Spleen (tissue), 11 donors: Measurements from ENCODE around the gene MTG1. TPM values are rescaled to one million over a fixed set of nuclear protein-coding genes. Genes with fewer than 3 reads are reported as not detected.

Experiments used
- DNase-seq: peaks from one replicate; pipeline ENCODE4 v3.0.0-alpha.2; 2020
- H3K27ac ChIP-seq, 8 donors: fragments of 200-600 bp; sonication (generic) in 7 of 8; 1 replicate in 4 of 8; 2 replicates in 4 of 8; pipeline versions ENCODE4 v1.5.0 to v1.8.0; 2016 to 2021; ENCODE audit warnings: inconsistent platforms in 4 of 8, mild to moderate bottlenecking in 4 of 8, moderate library complexity in 1 of 8
- H3K27me3 ChIP-seq, 7 donors: fragments of 200-600 bp; sonication (generic) in 6 of 7; replicated peaks in 1 of 7; 1 replicate in 4 of 7; 2 replicates in 3 of 7; pipeline versions ENCODE4 v1.5.0 to v1.8.0; 2016 to 2021; ENCODE audit warnings: inconsistent platforms in 3 of 7, mild to moderate bottlenecking in 1 of 7
- H3K36me3 ChIP-seq, 6 donors: fragments of 200-600 bp; sonication (generic) in 5 of 6; 1 replicate in 4 of 6; 2 replicates in 2 of 6; pipeline versions ENCODE4 v1.5.0 to v1.8.0; 2016 to 2021; ENCODE audit warnings: inconsistent platforms in 2 of 6
- H3K4me1 ChIP-seq, 6 donors: fragments of 200-600 bp; sonication (generic) in 5 of 6; 1 replicate in 3 of 6; 2 replicates in 3 of 6; pipeline versions ENCODE4 v1.5.0 to v1.8.0; 2016 to 2021; ENCODE audit warnings: inconsistent platforms in 3 of 6
- H3K4me3 ChIP-seq, 8 donors: fragments of 200-600 bp; sonication (generic) in 7 of 8; 1 replicate in 4 of 8; 2 replicates in 4 of 8; pipeline versions ENCODE4 v1.5.0 to v1.8.0; 2016 to 2021; ENCODE audit warnings: inconsistent platforms in 4 of 8, mild to moderate bottlenecking in 4 of 8, moderate library complexity in 2 of 8
- H3K9me3 ChIP-seq, 8 donors: fragments of 200-600 bp; sonication (generic) in 7 of 8; 1 replicate in 4 of 8; 2 replicates in 4 of 8; pipeline versions ENCODE4 v1.5.0 to v1.8.0; 2016 to 2021; ENCODE audit warnings: inconsistent platforms in 4 of 8
- CTCF ChIP-seq, 11 experiments: fragments of 200-600 bp in 7 of 11; fragments of 450-650 bp in 4 of 11; sonication (generic) in 4 of 11; IDR thresholded peaks in 8 of 11; conservative IDR thresholded peaks in 3 of 11; 1 replicate in 7 of 11; 2 replicates in 4 of 11; pipeline versions ENCODE4 v1.4.0 to v1.8.0; 2016 to 2021; ENCODE audit warnings: antibody characterized with exemption in 11 of 11, inconsistent platforms in 4 of 11, mild to moderate bottlenecking in 1 of 11
- POLR2A ChIP-seq, 3 donors: fragments of 450-650 bp; IDR thresholded peaks; one replicate each; pipeline ENCODE4 v1.5.1; 2017; ENCODE audit warnings: antibody characterized with exemption in 3 of 3, mild to moderate bottlenecking in 1 of 3
- POLR2AphosphoS5 ChIP-seq, 3 donors: sonication (generic); formaldehyde crosslinking; IDR thresholded peaks; one replicate each; pipeline ENCODE4 v1.5.1; 2017; ENCODE audit warnings: antibody characterized with exemption in 3 of 3
- WGBS, 5 donors: extraction: QIAGEN DNeasy Blood & Tissue Kit in 3 of 5; methylation state at CpG; one replicate each; pipeline versions ENCODE4 v1.1.5 to v1.1.7; 2013 to 2018; 5-methylcytosine and 5-hydroxymethylcytosine counted together
- intact Hi-C: fragments of 100-400 bp; cut with DNase I; formaldehyde crosslinking; loops from one replicate; pipeline ENCODE4 v1.15.0; 2023; ENCODE audit warnings: low total_unique reads
- polyA plus RNA-seq, 3 donors: library from polyadenylated mRNA; stranded (reverse); fragments of 200-250 nt; gene quantifications; one replicate each; pipeline ENCODE4 v1.2.1, GENCODE V29; 2013
- total RNA-seq, 7 donors: library from RNA; depleted of rRNA in 3 of 7; stranded (reverse); fragments of >200 nt in 3 of 7; fragmentation: NEBNext Ultra II Directional in 4 of 7; extraction: Animal tissue kit (Norgen Biotek cat#: 25700) in 4 of 7; gene quantifications; one replicate each; pipeline versions ENCODE4 v1.1.0 to v1.2.1, GENCODE V29; 2016 to 2021
- donor health status: healthy with polysubstance abuse.
- donor health status: DM: no; HTN: no; CAD: no; lungs with moderate emphysema.
- donor health status: DM: no; HTN: no; CAD: no.
- donor health status: Bipolar disorder and iron deficiency.
- donor health status: healthy.
- donor health status: DM: no; HTN: no; CAD: no.
- donor health status: DM: yes; HTN: yes; CAD: no.

MTG1 gene
- total and polyA plus RNA-seq, 10 donors: 35.4 to 122 (median 65.6) TPM

- H3K9me3 ChIP-seq: peaks cover 4 to 29% (median 25%) of the 10 kb centered on the region in 8 donors
- no peak for DNase-seq
- H3K36me3 ChIP-seq: no peaks in the 10 kb centered on the region
- no peak overlapping the region for H3K4me3 ChIP-seq
- intact Hi-C loops: no loop called here
- no peak overlapping the region for H3K27ac ChIP-seq
- TF ChIP-seq POLR2AphosphoS5 (IDR thresholded peaks at IDR 0.05): no peak
- TF ChIP-seq POLR2A (IDR thresholded peaks at IDR 0.05): no peak
- no peak for TF ChIP-seq CTCF (IDR thresholded peaks at IDR 0.05 in 8 of 11, conservative IDR thresholded peaks at IDR 0.05 in 3 of 11)
- 72 to 89% (median 81%) methylated on average over 4 of the region's 4 CpGs for WGBS, 5 donors
- no peaks in the 10 kb centered on the region for H3K27me3 ChIP-seq
- no peaks in the 10 kb centered on the region for H3K4me1 ChIP-seq
Observed at GRCh38 chr10:133452453-133452852, 58.5 kb downstream of the MTG1 start.

- DNase-seq: no peak
- Histone ChIP-seq H3K4me3 (no peak within 1 kb of the TSS), H3K4me1 (no peaks in the 10 kb centered on the region), H3K9me3 (peaks cover 0 to 17% (median 13%) of the 10 kb centered on the region in 8 donors), H3K27ac (no peak within 1 kb of the TSS), H3K27me3 (no peaks in the 10 kb centered on the region), H3K36me3 (no peaks in the 10 kb centered on the region)
- no peak for TF ChIP-seq POLR2A (IDR thresholded peaks at IDR 0.05)
- TF ChIP-seq POLR2AphosphoS5 (IDR thresholded peaks at IDR 0.05): no peak
- TF ChIP-seq CTCF (IDR thresholded peaks at IDR 0.05 in 8 of 11, conservative IDR thresholded peaks at IDR 0.05 in 3 of 11): no peak
- intact Hi-C loops: no loop called here
- 82 to 89% (median 87%) methylated on average over 6 to 11 of the region's 11 CpGs for WGBS, 5 donors
Observed at GRCh38 chr10:133453516-133454203, 59.7 kb downstream of the MTG1 start, which contains the start of gene SCART1. TSS of gene SCART1 (plus strand) at chr10:133453945. CDS start at chr10:133453998, 53 bp downstream.

GRCh38 chr10:133454204-133454893 is 60.4 kb downstream of the MTG1 start:
- WGBS, 5 donors: 79 to 91% (median 83%) methylated on average over 10 of the region's 10 CpGs
- DNase-seq: no peak
- no peaks in the 10 kb centered on the region for H3K27me3 ChIP-seq
- H3K9me3 ChIP-seq: peaks cover 0 to 10% (median 6%) of the 10 kb centered on the region in 8 donors
- intact Hi-C loops: no loop called here
- no peaks in the 10 kb centered on the region for H3K4me1 ChIP-seq
- H3K4me3 ChIP-seq: no peak overlapping the region
- no peak overlapping the region for H3K27ac ChIP-seq
- H3K36me3 ChIP-seq: no peaks in the 10 kb centered on the region
- TF ChIP-seq CTCF (IDR thresholded peaks at IDR 0.05 in 8 of 11, conservative IDR thresholded peaks at IDR 0.05 in 3 of 11): no peak
- no peak for TF ChIP-seq POLR2AphosphoS5 (IDR thresholded peaks at IDR 0.05)
- no peak for TF ChIP-seq POLR2A (IDR thresholded peaks at IDR 0.05)

- no peak for TF ChIP-seq POLR2A (IDR thresholded peaks at IDR 0.05)
- TF ChIP-seq POLR2AphosphoS5 (IDR thresholded peaks at IDR 0.05): no peak
- TF ChIP-seq CTCF (IDR thresholded peaks at IDR 0.05 in 8 of 11, conservative IDR thresholded peaks at IDR 0.05 in 3 of 11): no peak
- Histone ChIP-seq H3K4me1 (no peaks in the 10 kb centered on the region), H3K27me3 (no peaks in the 10 kb centered on the region), H3K36me3 (no peaks in the 10 kb centered on the region), H3K9me3 (peaks cover 0 to 1% (median 0%) of the 10 kb centered on the region in 8 donors), H3K4me3 (no peak overlapping the region), H3K27ac (no peak overlapping the region)
- intact Hi-C loops: no loop called here
- WGBS, 5 donors: 68 to 84% (median 75%) methylated on average over 5 of the region's 5 CpGs
- DNase-seq: no peak
Observed at GRCh38 chr10:133455196-133455595, 61.2 kb downstream of the MTG1 start.
